PC-3 (cell line): Measurements from ENCODE around the gene ENTREP1. TPM values are rescaled to one million over a fixed set of nuclear protein-coding genes. Genes with fewer than 3 reads are reported as not detected.

Source experiments
- ATAC-seq: fragments of 200-7000 bp; cut with Tn5 transposase; 2 replicates; pipeline ENCODE4 v1.9.1; 2020; ENCODE audit warnings: mild to moderate bottlenecking, moderate library complexity
- Bru-seq: library from RNA; stranded (reverse); fragments of 400-500 nt; gene quantifications from one replicate; lab custom pipeline; 2021; lab: Mats Ljungman, UMichigan
- BruChase-seq, 2 experiments: library from RNA; stranded (reverse); fragments of 400-500 nt; gene quantifications; one replicate each; lab custom pipeline; 2021; lab: Mats Ljungman, UMichigan
- BruUV-seq: library from RNA; stranded (reverse); fragments of 400-500 nt; replicated peaks from 2 replicates; lab custom pipeline; 2021; lab: Mats Ljungman, UMichigan
- CTCF ChIA-PET: fragments of 300-600 bp; sonication (Branson Sonifier 250); formaldehyde crosslinking; loops from one replicate; lab custom pipeline; 2022; ENCODE audit warnings: antibody characterized with exemption; lab: Charles Lee
- POLR2A ChIA-PET: fragments of 300-600 bp; sonication (Branson Sonifier 250); formaldehyde crosslinking; loops from one replicate; lab custom pipeline; 2022; ENCODE audit warnings: antibody characterized with exemption; ENCODE audit not compliant: unreplicated experiment; lab: Charles Lee
- DNase-seq: peaks from one replicate; pipeline ENCODE4 v3.0.0-alpha.2; 2015
- H2AFZ ChIP-seq: fragments of 300-600 bp; sonication (generic); 2 replicates; pipeline ENCODE4 v1.6.0; 2016; ENCODE audit warnings: antibody characterized with exemption, low read length
- H3F3A ChIP-seq: fragments of 300-600 bp; sonication (generic); one replicate; pipeline ENCODE4 v1.6.0; 2017; ENCODE audit warnings: antibody characterized with exemption, low read length, control low read depth, mild to moderate bottlenecking; ENCODE audit not compliant: unreplicated experiment
- H3K27ac ChIP-seq: fragments of 300-600 bp; sonication (generic); 2 replicates; pipeline ENCODE4 v1.5.1; 2016; ENCODE audit warnings: mild to moderate bottlenecking, low read length
- H3K27me3 ChIP-seq: fragments of 300-600 bp; sonication (generic); 2 replicates; pipeline ENCODE4 v1.6.1; 2016; ENCODE audit warnings: low read length, mixed read lengths
- H3K36me3 ChIP-seq: fragments of 300-600 bp; sonication (generic); 2 replicates; pipeline ENCODE4 v1.6.1; 2016; ENCODE audit warnings: low read depth, mixed run types, low read length, mixed read lengths
- H3K4me1 ChIP-seq: fragments of 300-600 bp; sonication (generic); 2 replicates; pipeline ENCODE4 v1.5.1; 2016; ENCODE audit warnings: low read length; ENCODE audit not compliant: insufficient read depth
- H3K4me2 ChIP-seq: fragments of 300-600 bp; sonication (generic); 2 replicates; pipeline ENCODE4 v1.6.0; 2016; ENCODE audit warnings: low read length
- H3K4me3 ChIP-seq: fragments of 300-600 bp; sonication (generic); 2 replicates; pipeline ENCODE4 v1.5.1; 2016; ENCODE audit warnings: mild to moderate bottlenecking, low read length, mixed read lengths
- H3K79me2 ChIP-seq: fragments of 300-600 bp; sonication (generic); 2 replicates; pipeline ENCODE4 v1.6.1; 2017; ENCODE audit warnings: low read length, mixed read lengths
- H3K9ac ChIP-seq: fragments of 300-600 bp; sonication (generic); 2 replicates; pipeline ENCODE4 v1.6.0; 2016; ENCODE audit warnings: mild to moderate bottlenecking, low read length
- H3K9me2 ChIP-seq: fragments of 300-600 bp; sonication (generic); replicated peaks from 2 replicates; pipeline ENCODE4 v1.6.1; 2016; ENCODE audit warnings: mixed run types, low read length, mixed read lengths
- H3K9me3 ChIP-seq: fragments of 300-600 bp; sonication (generic); 2 replicates; pipeline ENCODE4 v1.6.1; 2016; ENCODE audit warnings: low read length, mixed read lengths
- H4K20me1 ChIP-seq: fragments of 300-600 bp; sonication (generic); 2 replicates; pipeline ENCODE4 v1.6.1; 2016; ENCODE audit warnings: low read length, mixed read lengths
- CTCF ChIP-seq: fragments of 300-600 bp; sonication (generic); conservative IDR thresholded peaks from 2 replicates; pipeline ENCODE4 v1.5.1; 2017; ENCODE audit warnings: antibody characterized with exemption, low read depth, mild to moderate bottlenecking, low read length
- EZH2 ChIP-seq: fragments of 300-600 bp; sonication (generic); IDR thresholded peaks from one replicate; pipeline ENCODE4 v1.6.1; 2017; ENCODE audit warnings: antibody characterized with exemption, mild to moderate bottlenecking, low read length; ENCODE audit not compliant: unreplicated experiment
- EZH2phosphoT487 ChIP-seq: fragments of 300-600 bp; sonication (generic); IDR thresholded peaks from 2 replicates; pipeline ENCODE4 v1.6.1; 2018; ENCODE audit warnings: mild to moderate bottlenecking, antibody characterized with exemption, low read length, borderline replicate concordance
- intact Hi-C: fragments of 100-400 bp; cut with micrococcal nuclease; formaldehyde crosslinking; loops from 2 replicates; pipeline ENCODE4 v1.9.0; 2023
- long read RNA-seq: library from polyadenylated mRNA; unstranded; transcript quantifications from one replicate; pipeline ENCODE4 v2.0.0, GENCODE V29; 2021; ENCODE audit not compliant: unreplicated experiment
- total RNA-seq: library from RNA; depleted of rRNA; stranded (reverse); fragments of >200 nt; gene quantifications from 2 replicates; pipeline ENCODE4 v1.2.3, GENCODE V29; 2014; rRNA removed

Gene ENTREP1
- total RNA-seq (0.36 and 0.46 TPM in 2 replicates), Bru-seq, nascent RNA (percentile 14 among the genes with signal in this experiment), BruChase-seq, experiment 1, labeled RNA remaining after a 6-hour chase (percentile 12 among the genes with signal in this experiment), BruChase-seq, experiment 2, labeled RNA remaining after a 2-hour chase (percentile 14 among the genes with signal in this experiment)
- long read RNA-seq: 0 reads

- Histone ChIP-seq H3K9me3 (no peaks in the 10 kb centered on the region), H3K4me1 (no peaks in the 10 kb centered on the region), H3K79me2 (no peaks in the 10 kb centered on the region), H3K4me2 (peak within 1 kb of the TSS; percentile 94), H3F3A (no peaks in the 10 kb centered on the region), H3K4me3 (peak within 1 kb of the TSS; percentile 73), H2AFZ (peak within 1 kb of the TSS; percentile 82), H4K20me1 (no peaks in the 10 kb centered on the region), H3K9me2 (no peaks in the 10 kb centered on the region), H3K27ac (no peak within 1 kb of the TSS), H3K9ac (no peak within 1 kb of the TSS), H3K27me3 (peaks cover 38% of the 10 kb centered on the region), H3K36me3 (no peaks in the 10 kb centered on the region)
- intact Hi-C loops: no loop called here
- CTCF ChIA-PET: no interaction called here
- peak; percentile 95 for ATAC-seq
- DNase-seq: peak; percentile 52
- POLR2A ChIA-PET: no interaction called here
- BruUV-seq: no TSS peak
- TF ChIP-seq EZH2: no peak
- TF ChIP-seq EZH2phosphoT487: no peak
- TF ChIP-seq CTCF: no peak
Measured at GRCh38 chr9:69324549-69325401, at the start of gene ENTREP1. TSS of gene ENTREP1 (plus strand) at chr9:69325215. CDS start at chr9:69325310, 95 bp downstream.

GRCh38 chr9:69276775-69277174, 48.2 kb upstream of the ENTREP1 start:
- no peaks in the 10 kb centered on the region for H3K9me2 ChIP-seq
- ChIA-PET CTCF (no interaction called here), POLR2A (no interaction called here)
- H3K9me3 ChIP-seq: no peaks in the 10 kb centered on the region
- ATAC-seq (no peak), DNase-seq (no peak)
- no peaks in the 10 kb centered on the region for H3K79me2 ChIP-seq
- intact Hi-C loops: no loop called here
- H3K4me1 ChIP-seq: no peaks in the 10 kb centered on the region
- no TSS peak for BruUV-seq
- H4K20me1 ChIP-seq: no peaks in the 10 kb centered on the region
- no peak overlapping the region for H3K27ac ChIP-seq
- no peaks in the 10 kb centered on the region for H3K36me3 ChIP-seq
- no peak overlapping the region for H3K4me2 ChIP-seq
- H3K4me3 ChIP-seq: no peak overlapping the region
- no peak for TF ChIP-seq EZH2
- TF ChIP-seq EZH2phosphoT487: no peak
- no peak for TF ChIP-seq CTCF
- H3K9ac ChIP-seq: no peak overlapping the region
- no peak overlapping the region for H2AFZ ChIP-seq
- no peaks in the 10 kb centered on the region for H3K27me3 ChIP-seq
- no peaks in the 10 kb centered on the region for H3F3A ChIP-seq
